GM21423 (cell line): Measurements from ENCODE around the gene ADAMTS4.

Experiments
- ATAC-seq: cut with Tn5 transposase; IDR thresholded peaks from one replicate; pipeline ENCODE4 v1.9.1; 2021; ENCODE audit warnings: mild to moderate bottlenecking, moderate library complexity; ENCODE audit not compliant: unreplicated experiment

The ADAMTS4 gene

DNA sequence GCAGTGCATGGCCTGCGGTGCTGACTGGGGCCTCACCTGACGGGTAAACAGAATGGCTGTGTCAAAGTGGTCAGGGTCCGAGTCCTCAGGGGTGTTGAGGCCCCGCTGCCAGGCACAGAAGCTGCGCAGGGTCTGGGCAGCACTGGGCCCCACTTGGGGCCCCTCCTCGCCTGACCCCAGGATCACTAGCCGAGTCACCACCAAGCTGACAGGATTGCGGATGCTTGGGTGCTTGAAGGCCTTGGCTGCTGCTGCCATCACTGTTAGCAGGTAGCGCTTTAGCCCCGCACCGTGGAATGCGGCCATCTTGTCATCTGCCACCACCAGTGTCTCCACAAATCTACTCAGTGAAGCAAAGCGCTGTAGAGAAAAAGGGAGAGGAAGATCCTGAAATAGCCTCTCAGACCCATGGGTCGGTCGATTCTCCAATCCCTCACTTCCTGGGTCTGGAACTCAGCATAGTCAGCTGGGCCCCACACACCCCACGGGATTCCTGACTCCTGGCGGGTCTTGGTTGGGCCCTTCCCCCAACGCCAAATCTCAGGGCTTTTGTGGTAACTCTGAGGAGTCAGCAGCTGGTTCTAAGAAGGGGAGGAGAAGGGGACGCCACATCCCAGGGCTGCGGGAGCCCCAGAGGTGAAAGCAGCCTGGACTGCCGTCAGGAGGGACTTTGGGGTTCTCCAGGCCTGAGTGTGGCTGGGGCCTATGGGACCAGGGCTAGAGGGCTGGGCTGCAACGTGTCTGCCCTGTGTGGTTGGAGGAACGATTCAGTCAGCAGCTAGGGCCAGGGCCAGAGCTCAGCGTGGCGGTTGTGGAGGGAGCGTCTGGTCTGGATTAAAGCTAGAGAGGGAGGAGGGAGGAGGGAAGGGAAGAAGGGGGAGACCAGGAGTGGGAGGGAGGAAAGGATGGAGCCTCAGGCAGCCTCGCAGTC is 2.1 kb downstream of the ADAMTS4 start:
- no peak for ATAC-seq

DNA sequence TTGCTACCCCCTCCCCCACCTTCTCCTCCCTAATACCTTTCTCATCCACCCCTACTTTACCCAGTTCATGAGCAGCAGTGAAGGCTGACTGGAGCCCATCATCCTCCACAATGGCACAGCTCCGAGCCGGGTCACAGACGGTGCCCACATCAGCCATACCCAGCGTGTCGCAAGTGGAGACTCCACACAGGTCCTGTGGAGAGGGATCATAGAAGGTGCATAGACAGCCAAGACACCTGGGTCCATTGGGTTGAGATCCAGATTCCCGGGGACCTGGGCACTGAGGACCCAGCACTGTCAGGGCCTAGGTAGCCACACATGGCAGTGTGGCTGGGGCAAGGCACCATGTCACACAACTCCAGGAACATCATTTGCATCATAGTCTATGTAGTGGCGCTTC is 2.7 kb downstream of the ADAMTS4 start:
- no peak for ATAC-seq

DNA sequence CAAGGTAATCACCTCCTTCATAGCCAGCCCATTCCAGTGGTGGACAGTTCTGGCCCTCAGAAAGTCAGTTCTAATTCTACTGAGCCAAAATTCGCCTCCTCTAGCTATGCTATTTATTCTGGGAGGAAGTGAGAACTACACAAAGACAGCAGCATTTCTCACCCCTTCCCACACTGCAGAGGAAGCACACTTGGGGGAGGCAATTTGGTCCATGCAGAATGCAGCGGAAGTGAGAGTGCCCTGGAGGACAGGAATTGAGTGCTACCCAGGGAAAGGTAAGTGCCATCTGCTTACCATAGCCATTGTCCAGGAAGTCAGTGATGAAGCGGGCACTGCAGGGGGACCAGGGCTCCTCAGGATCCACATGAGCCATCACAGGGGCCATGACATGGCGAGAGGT is 3.7 kb downstream of the ADAMTS4 start:
- ATAC-seq, result peak; percentile 51

DNA sequence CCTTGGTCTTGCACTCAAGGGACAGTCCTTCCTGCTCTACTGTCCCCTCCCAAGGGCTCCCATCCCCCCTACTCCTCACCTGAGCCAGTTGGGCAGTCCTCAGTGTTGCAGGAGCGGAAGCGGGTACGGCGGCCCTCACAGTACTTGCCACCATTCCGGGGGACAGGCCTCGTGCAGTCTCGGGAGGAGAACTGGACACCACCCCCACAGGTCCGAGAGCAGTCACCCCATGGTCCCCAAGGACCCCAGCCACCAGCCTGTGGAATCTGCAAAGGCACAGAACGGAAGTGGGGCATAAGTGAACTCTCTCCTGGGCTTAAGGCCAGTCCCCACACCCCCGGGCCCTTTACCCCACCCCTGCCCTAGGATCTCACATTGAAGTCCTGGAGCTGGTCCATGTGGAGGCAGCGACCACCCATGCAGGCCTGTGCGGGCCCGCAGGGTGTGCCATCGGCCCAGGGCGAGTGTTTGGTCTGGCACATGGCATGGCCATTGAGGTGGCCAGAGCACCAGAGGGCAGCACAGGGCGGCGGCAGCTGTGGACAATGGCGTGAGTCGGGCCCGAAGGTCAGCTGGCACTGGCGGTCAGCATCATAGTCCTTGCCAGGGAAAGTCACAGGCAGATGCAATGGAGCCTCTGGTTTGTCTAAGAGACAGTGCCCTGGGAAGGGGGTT is 5.2 kb downstream of the ADAMTS4 start:
- no peak for ATAC-seq

DNA sequence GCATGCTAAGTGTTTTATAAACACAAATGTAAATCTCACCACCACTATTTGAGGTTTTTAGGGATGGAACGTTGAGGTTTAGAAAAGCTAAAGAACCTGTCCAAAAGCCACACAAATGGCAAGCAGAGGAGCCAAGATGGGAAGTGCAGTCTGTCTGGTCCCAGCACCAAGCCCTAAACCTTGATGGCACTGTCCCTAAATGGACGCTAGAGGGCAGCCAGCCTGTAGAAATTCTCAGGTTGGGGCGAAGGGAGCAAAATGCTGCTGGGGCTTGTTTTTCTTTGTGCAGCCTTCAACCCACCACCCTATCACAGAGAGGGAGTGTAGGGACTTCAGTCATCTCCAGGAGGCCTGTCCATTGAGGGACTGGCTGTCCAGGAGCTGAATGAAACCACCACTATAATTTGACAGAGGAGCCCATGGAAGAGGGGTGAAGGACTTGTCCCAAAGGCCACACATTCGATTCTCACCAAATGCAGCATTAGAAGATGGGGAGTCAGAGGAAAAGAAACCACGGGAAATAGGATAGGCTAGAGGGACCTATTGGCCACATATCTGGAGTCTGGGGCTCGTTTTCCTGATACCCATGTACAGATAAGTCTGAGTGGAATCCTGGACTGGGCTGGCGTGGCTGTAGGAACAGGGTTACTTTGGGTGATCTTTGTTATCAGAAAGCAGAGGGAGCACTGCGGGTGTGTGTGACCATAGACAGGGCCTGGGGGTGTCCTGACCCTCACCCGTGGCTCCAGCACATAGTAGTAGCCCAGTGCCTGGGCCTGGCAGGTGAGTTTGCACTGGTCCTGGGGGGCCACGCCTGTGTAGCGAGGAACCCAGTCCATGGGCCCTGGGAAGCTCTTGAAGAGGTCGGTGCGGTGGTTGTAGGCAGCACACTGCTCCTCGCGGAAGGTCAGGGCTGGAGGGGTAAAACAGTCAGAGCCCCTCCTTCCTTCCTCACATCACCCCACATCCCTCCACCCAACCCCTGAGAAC is 6.1 kb downstream of the ADAMTS4 start:
- peak; percentile 54 for ATAC-seq

DNA sequence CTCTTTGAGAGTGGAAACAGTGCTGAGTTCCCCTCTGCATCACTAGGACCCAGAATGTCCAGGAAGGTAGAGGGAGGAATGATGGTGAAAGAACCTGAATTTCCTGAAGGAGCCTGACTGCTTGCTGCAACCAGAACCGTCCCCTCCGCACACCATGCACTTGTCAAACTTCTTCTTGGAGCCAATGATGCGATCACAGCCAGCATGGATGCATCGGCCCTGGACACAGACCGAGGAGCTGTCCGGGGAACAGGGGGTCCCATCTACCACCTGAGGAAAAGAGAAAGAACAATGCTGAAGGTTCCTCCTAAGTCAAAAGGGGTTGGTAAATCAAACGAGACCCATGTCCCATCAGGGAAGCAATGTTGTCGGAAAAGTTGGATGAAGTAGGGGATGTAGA is 6.9 kb downstream of the ADAMTS4 start:
- ATAC-seq, result no peak

DNA sequence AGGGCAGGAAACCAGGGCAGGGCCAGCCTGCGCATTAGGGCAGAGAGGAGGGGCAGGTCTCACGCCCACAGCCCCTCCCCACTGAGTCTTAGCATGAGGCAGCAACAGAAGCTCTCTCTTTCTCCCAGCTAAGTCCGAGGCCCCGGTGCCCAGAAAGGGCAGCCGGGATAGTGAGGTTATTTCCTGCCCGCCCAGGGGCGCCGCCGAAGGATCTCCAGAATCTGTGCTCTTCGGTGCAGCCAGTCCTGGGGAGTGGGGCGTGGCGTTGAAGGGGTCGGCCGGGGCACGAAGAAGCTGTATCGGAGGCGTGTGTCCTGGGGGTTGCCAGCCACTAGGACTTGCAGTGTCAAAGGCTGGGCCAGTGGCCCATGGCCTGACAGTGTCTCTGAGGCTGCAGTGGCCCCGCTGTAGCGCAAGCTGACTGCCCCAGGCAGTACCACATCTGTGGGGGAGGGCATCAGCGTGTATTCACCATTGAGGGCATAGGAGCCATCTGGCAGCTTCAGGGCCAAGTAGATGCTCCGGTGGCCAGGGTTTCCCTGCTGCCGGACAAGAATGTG is 7.8 kb downstream of the ADAMTS4 start:
- no peak for ATAC-seq

DNA sequence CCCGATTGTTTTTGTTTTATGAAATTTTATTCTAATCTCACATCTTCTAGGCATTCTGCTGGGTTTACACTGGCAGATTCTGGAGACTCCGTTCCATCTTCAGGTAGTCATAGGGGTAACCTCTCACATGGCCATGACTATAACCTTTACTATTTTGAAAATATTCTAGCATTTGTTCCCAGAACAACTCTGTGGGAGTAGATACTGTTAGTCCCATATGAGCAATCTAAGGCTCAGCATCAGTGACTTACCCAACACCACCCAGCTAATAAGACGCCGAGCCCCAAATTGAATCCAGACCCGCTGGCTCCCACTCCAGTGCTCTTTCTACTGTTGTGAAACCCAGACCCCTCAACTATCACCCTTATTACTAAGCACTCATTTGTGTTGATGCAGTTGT is 9.8 kb downstream of the ADAMTS4 start:
- no peak for ATAC-seq

DNA sequence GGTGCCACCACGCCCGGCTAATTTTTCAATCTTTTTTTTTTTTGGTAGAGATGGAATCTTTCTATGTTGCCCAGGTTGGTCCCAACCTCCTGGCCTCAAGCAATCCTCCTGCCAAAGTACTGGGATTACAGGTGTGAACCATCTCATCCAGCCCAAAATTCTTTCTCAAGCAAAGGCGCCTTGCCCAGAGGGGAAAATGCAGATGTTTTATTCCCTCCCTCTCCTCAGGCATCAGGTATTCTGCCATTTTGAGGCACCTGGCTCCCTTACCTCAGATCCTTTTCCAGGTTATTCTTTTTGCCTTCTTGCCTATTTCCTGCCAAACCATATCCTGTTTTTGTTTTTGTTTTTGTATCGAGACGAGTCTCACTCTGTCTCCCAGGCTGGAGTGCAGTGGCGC is 10.5 kb downstream of the ADAMTS4 start:
- ATAC-seq, result no peak

DNA sequence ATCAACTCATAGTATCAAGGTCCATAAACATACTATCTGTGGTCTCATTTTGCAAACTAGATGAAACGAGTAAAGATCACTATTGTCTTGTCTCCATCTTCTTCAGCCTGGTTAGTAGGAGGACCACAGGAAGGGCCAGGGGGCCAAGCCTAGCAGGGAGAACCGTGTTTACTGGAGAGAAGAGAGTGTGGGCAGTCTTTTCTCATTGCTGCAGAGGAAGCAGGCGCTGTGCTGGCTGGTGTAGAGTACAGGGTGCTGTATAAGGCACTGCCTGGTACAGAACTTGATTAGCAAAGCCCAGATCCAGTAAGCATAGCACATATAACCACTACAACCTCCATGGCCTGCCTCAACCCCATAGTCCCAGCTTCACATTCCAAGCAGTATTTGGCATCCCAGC is 11.5 kb downstream of the ADAMTS4 start:
- no peak for ATAC-seq

DNA sequence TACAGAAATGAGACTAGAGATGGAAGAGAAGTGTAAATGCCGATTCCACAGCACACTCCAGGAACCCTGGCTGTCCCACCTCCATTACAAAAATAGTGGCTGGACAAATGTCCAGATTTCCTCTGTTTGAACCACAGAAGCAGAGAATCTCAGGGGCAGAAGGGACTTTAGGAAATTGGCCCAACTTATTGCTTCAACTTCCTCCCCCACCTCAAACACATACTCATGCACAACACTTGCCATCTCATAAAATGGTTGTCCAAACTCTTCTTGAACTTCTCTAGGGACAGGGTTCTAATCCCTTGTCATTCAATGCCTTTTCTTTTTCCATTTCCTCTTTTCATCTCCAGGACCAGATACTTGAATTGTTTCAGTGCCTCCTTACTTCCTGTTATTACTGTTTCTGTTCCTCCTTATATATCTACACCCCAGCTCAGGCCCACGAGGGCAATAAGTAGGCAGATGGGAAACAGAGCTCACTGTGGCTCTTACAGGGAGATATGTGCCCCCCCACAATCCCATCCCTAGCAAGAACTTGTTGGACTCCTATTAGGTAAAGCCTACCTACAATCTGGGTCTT is 13.0 kb downstream of the ADAMTS4 start:
- ATAC-seq, result peak; percentile 27

DNA sequence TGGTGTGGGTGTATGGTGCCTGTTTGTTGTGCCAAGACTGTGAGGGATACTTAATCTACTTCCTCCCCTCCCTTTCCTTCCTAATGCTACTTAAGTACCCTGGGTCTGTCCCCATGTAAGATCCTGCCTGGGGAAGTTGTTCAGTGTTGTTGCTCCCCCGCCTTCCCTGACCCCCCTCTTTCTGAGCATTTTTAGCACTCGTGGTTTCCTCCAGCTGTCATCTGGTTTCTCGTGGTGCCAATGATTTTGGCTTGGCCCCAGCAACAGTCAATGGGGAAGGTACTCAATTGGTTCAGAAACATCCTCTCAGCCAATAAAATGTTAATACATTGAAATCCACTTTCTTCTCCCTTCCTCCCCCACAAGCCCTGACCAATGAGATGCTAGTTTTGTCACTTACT is 13.6 kb downstream of the ADAMTS4 start:
- ATAC-seq, result peak; percentile 59

DNA sequence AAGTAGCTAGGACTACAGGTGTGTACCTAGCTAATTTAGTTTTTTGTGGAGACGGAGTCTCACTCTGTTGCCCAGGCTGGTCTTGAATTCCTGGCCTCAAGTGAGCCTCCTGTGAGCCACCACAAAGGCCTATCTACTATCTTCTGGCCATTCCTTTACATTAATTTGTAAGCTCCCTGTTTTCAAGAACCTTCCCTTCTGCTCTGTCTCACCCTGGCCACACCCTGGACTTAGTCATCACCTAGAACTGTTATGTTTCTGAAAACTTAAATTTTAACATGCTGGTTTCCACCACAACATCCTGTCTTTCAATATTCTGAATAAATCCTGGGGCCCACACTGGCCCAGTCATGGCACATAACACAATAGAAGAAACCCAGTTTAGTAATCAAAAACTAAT is 16.6 kb downstream of the ADAMTS4 start:
- peak; percentile 53 for ATAC-seq

DNA sequence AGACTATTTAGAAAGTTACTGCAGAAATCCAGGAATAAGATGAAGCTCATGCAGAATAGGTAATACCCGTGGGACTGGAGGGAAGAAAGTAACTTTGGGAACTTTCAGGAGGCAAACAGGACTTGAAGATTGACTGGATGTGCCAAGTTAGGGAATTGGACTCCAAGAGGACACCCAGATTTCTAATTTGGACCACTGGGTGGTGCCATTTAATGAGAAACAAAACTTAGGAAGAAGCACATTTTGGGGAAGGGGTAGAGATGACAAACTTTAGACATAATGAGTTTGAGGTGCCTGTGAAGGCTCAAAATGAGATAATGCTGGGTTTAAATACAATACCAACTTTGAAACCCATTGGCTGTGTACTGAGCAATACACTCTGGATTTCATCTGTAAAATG is 18.2 kb downstream of the ADAMTS4 start:
- no peak for ATAC-seq

DNA sequence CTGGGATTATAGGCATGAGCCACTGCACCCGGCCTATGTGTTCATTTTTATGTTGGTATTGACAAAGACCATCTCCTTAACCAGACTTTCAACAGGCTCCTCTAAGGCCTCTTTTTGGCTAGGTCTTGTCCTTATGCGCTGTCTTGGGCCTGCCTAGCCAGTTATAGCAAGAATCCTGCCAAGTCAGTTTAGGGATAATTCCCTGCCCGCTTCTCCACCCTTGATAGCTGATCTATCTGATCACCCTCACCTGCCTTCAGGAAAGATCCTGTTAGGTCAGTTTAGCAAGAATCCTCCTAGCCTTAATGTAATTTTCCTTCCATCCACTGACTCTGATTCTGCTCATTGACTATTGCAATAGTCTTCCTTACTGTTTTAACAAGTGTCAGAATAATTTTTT is 19.2 kb downstream of the ADAMTS4 start:
- ATAC-seq, result no peak

DNA sequence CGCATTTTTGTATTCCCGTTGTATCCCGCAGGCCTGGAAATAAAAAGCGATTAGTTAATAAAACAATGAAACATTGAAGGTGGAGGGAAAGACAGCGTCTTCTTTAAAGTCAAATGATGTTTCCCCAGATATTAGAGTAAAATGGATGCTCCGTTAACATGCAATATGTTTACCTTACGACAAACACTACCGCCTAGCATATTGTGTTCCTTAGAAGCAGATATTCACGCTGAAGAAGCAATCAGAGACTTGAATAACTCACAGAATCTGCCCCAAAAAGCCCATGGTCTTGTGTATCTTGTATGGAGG is 21.0 kb downstream of the ADAMTS4 start:
- ATAC-seq, result no peak

DNA sequence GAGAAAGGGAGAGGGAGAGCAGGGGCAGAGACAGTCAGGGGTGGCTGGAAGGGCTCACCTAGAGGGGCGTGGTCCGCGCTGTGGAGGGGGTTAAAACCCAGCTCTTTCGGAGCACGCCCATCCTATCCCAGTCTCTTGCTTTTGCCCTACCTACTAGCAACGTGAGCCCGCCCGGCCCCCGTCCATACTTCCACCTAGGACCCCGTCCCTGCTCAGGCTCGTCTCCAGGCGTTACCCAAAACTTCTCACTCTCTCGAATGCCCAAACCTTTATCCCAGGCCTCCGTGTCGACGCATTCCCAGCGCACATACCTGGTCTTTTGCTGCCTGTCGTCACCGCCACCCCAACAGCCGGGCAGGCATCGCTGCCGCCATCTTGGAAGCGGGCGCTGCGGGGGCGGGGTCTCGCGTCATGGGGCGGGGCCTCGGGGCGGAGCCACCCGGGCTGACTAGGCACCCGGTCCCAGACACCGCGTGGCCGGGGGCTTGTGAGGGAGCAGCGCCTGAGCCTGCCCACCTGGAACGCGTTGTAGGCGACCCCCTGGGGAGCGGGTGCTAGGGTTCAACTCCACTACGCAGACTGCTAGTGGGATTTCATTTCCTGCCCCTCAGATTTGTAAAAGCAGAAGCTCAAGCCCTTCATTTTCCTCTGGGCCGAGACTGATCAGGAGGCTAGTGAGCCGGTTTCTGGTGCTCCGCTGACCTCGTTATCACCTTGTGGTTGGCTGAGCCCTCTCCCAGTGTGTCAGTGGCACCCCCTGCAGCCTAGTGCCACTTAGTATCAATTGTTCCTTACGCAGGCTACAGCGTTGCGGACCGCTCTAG is 21.5 kb downstream of the ADAMTS4 start, which contains the start of gene B4GALT3:
TSS of gene B4GALT3 (minus strand) at position 396 of the 824 bp plus-strand sequence. CDS start 1,447 bp downstream, outside the sequence.
- ATAC-seq, result peak; percentile 75

DNA sequence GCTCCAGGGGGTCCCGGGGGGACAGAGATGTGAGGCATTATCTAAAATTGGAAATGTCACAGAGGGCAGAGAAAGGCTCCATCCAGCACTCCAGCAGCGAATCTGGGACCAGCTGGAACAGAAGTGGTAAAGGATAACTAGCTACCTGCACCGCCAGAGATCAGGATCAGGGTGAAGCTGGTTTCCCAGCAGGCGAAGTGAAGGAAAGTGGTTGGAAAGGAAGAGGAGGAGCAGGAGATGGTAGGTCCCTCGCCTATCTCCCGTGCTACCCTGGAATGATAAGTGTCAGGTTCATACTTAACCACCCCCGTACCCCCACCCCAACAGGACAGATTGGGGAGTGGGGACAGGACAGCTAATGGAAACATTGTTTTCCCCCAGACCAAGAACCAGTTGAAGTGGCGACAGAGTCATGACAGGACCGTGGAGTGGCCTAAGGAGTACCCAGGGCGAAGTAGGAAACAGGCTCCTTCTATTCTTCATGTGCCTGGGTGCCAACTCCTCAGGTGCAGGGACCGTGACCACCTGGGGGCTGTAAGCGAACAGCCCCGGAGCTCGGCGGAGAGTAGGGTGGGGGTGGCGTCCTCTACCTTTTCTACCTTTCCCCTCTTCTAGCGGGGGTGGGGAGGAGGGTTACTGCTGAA is 22.3 kb downstream of the ADAMTS4 start:
- ATAC-seq, result no peak
